Renal cortical epithelial cell (primary cell): ENCODE measurements around the gene N4BP2L2. TPM values are rescaled to one million over a fixed set of nuclear protein-coding genes. Genes with fewer than 3 reads are reported as not detected.

Source experiments
- DNase-seq: peaks from one replicate; pipeline ENCODE4 v3.0.0-alpha.2; 2011; ENCODE audit warnings: low read depth
- total RNA-seq: library from RNA; depleted of rRNA; stranded (reverse); fragments of >200 nt; gene quantifications from 2 replicates; pipeline ENCODE4 v1.2.3, GENCODE V29; 2014

N4BP2L2 gene
- total RNA-seq, 1 donor from 2014 or later = 204 TPM

DNA sequence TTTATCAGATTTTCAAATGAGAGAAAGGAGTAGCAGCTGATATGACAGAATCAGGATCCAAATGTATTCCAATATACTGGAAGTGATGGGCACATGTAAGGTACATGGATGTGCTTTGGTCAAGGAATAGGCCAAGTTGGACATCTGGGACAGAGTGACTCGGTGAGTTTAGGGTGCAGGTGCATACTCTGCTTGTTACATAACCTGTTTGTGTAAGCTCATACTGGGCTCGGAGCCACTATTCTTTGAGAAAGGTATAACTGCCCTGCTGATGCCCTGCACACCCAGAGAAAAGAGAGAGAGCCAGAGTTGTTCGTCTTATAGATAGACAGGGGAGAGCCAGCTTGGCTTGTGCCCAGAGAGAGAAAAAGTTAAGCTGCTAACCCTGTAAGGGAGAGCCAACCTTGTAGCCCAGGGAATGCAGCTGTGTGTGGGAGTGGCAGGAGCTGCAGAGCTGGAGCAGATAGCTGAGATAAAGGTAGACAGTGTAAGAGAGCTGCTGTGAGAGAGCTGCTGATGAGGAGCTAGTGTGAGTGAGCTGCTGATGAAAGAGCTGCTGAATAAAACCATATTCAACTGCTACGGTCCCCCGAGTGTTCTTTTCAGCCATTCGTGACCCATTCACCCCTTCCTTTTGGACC, 70.0 kb downstream of the N4BP2L2 start:
- DNase-seq = no peak

DNA sequence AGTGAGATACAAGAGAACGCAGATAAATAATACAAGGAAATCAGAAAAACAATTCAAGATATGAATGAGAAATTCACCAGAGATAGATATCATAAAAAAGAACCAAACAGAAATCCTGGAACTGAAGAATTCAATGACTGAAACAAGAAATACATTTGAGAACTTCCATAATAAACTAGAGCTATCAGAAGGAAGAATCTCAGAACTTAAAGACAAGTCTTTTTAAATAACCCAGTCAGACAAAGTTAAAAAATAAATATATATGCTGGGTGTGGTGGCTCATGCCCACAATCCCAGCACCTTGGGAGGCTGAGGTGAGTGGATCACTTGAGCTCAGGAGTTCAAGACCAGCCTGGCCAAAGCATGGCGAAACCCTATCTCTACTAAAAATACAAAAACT, 82.0 kb downstream of the N4BP2L2 start:
- no peak for DNase-seq

DNA sequence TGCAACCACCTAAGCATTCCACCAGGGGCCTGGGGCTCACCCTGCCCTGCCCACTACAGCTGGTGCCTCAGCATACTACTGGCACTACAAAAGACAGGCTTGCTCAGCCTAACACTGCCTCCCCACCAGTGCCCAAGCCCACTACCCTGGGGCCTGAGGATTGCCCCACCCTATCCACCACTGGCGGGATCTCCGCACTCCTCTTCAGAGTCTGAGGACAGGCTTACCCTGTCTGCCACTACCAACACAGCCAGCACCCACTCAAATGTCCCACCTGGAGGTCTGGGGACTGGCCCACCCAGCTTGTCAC, 83.0 kb downstream of the N4BP2L2 start:
- DNase-seq = no peak

DNA sequence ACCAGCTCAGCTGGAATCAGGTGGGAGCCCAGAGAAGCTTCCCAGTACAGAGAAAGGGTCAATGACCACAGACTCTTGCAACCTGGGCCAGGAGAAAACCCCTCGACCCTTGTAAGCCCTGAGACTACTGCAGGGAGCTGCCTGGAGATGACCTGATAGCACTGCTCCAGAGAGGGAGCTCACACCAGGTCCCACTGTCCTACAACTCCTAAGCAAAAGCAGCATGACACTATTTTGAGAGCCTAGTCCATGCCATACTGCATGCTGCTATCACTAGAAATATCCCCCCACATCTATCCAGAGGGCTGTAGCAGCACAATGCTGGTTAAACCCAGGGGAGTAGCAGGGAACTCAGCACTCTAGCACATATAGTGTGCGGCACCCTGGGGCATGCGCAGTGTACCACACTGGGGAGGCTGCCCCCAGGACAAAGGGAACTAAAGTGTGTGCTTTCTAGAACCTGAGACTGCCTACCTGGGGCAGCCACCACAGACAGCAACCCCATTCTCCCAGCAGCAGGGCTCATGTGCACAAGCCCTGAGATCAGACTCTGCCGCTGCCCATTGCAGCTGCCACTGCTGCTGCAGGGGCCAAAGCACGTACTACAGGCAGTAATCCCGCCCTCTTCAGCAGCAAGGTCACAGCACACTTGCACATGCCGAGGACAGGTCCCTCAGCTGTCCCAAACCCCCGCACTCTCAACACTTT, 83.6 kb downstream of the N4BP2L2 start:
- no peak for DNase-seq

DNA sequence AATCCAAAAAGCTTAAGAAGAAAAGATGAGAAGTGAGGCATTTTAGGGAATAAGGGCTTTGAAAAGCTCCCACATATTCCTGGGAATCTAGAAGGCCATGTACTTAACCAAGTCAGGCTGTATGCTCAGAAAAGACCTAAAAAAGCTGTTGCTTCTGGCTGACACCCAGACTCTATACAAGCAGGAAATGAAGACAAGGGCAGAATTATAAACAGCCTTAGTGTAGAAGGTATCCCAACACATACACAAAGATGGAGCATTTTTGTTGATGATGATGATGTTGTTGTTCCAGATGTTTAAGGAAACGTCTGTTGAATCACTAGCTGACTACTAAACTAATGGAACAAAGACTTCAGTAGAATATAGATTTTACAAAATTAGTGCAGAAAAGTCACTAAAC, 84.6 kb downstream of the N4BP2L2 start:
- no peak for DNase-seq

DNA sequence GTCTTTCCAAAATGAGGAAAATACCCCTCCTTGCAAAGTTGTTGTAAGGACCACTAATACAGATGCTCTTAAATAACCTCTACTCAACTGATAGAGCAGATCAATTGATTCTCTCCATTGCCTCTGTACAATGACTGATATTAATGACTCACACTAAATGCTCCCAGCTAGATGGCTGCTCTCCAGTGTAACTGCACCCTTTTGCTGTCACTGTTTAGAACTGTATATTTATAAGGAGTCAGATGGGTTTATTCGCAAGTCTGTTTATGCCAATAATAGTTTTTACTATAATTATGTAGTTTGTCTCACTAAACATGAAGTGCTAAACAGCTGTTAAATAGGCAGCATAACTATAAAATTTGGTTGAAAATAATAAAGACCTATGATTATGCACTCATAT, 89.6 kb downstream of the N4BP2L2 start:
- DNase-seq = no peak

DNA sequence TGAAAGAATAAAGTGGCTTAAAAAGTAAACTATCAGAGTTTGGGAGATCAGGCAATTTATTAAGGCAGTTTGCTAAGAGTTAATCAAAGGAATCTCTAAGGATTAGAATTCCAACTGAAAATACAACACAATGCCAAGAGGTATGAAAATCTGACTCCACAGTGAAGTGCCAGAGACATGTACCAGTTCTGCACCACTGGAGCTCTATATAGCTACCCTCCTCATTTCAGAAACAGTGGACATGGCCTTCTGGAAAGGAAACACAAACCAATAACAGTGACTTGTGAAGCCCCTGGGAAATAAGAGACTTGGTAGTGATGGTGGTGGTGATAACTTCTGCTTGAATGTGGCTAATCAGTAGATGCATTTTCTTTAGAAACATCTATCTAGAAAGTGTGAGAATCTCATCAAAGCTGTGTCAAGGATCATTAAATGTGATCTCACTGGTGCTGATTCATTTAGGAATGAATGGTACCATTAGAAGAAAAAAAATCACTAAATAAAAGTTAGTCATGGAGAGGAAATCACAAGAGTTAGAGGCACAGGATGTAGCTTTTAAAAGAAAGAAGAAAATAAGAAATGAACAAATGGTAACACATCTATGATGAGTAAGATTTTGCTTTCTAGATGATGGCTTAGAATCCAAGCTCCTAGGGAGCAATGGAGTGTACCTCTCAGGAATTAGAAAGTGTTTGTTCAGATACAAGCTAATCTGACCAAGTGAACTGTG, 90.5 kb downstream of the N4BP2L2 start:
- peak; percentile 93 for DNase-seq

DNA sequence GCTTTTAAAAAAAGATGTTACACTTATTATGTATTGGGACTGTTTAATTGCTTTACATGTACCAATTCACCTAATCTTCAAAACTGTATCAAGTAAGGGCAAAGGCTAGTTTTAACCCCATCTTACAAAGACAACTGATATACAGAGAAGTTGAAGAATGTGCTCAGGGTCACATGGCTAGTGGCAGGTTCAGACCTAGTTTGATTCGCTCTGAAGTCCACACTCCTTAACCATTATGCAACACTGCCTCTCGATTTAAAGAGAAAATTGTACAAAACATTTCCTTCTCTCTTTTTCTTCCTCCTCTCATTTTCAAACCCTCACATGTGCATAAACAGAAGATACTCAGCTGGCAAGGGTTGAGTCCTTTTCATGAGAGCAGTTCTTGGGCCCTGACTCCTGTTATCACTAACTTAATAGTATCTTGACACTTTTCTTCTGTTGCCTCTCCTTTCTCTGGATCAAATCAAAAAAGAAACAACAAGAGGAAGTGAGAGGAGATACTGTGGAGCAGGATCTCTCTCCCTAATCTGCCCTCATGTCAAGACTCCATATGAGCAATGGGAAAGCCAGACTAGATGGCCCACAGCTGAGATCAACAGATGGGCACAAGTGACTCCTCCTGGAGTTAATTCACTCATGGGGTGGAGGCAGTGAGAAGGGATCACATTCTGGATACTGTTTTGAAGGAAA, 91.7 kb downstream of the N4BP2L2 start:
- DNase-seq = no peak

DNA sequence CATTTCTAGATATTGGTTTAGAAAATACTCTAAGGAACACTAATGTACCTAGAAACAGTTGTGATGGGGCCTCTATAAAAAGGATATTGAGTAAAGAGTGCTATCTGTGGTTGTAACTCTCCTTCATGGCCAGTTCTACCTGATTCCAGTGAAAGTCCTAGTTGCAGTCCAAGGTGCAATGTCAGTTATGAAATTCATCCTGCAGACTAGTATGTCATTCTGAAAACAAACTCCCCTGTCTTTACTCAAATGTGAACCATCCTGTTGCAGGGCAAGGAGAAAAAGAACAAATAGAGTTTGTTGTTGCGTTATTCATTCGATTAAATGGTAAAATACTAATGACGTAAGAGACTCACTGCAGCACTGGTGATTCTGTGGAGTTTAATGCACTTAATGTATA, 92.4 kb downstream of the N4BP2L2 start:
- DNase-seq = no peak

DNA sequence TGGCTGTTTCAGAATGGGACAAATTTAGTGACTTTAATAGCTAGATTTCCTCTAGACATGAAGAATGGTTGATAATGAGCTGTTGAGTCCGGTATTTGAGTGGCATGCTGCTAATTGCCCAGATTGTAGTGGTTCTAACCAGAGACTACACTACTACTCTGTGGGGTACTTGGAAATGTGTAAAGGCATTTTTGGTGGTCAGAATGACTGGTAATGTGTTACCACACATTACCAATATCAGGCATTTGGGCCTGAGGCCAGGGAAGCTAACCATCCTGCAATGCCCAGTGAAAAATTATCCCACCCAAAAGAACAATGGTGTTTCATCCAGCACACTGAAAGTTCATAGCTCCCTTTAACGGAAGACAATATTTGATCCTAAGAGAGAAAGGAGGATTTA, 93.1 kb downstream of the N4BP2L2 start:
- DNase-seq = peak; percentile 43

DNA sequence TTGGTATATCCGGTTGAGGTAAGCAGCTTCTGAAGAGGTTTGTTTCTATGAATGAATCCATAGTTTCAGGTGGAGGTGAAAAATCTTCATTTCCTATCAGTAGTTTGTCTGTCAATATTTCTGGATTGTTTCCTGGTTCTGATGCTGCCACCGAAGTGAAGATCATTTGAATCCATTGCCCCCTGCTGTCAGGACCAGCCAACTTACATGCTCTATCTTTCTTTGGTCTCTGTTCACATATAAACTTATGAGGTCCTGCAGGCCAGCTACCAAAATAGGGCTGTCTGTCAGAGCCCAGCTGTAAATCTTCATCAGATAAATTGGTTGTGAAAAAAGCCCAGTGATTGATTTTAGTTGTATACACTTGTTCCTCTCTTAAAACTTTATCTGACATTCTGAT, 95.5 kb downstream of the N4BP2L2 start:
- DNase-seq = peak; percentile 28

DNA sequence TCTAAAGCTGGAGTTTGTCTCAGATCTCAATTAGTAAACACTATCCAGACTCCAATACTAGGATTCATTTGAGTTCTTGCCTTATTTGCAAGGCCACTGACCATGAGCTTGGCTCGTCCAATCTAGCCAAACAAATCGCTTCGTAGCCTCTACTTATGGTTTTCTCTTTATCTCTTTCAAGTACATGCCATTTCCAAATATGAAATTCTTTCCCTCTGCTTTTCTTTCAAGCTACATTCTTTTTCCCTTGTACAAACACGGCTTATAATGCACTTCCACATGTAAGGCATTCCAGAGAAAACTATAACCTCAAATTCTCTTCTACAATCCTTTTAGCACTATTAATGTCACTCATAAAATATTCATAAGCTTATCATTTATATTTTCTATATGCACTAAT, 99.7 kb downstream of the N4BP2L2 start:
- no peak for DNase-seq

DNA sequence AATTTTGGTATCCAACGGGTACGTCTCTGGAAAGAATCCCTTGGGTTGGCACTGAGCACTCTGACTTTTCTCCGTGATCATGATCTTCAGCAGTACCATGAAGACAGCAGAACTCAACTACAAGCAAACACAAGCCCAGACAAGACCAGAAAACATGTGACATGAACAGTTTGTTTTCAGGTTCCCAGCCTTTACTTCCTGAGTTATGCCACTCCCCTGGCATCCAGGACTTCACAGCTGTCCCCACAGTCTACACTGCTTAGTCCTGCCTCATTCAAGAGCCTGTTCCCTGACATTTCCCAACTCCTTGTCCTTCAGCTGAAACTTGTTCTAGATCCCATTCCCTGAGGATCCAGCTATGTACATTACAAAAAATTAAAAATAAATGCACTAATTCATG, 105.7 kb downstream of the N4BP2L2 start:
- DNase-seq = no peak

DNA sequence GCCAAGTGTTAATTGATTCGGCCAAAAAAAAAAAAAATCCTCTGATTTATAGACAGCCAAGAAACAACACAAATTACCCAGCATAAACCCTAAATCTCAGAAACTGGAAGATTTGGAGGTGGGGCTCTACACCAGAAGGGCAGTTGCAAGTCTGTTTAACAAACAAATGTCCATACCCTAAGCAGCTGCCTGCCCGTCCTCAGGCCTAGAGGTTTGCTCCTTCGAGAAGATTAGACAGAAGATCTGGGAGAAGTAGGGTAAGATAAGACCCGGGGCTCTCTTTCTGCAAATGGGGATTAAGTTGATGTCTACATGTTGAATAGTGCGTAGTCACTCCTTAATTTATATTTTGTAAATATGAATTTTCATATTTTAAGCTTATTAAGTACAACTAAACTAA, 107.2 kb downstream of the N4BP2L2 start:
- DNase-seq = no peak

DNA sequence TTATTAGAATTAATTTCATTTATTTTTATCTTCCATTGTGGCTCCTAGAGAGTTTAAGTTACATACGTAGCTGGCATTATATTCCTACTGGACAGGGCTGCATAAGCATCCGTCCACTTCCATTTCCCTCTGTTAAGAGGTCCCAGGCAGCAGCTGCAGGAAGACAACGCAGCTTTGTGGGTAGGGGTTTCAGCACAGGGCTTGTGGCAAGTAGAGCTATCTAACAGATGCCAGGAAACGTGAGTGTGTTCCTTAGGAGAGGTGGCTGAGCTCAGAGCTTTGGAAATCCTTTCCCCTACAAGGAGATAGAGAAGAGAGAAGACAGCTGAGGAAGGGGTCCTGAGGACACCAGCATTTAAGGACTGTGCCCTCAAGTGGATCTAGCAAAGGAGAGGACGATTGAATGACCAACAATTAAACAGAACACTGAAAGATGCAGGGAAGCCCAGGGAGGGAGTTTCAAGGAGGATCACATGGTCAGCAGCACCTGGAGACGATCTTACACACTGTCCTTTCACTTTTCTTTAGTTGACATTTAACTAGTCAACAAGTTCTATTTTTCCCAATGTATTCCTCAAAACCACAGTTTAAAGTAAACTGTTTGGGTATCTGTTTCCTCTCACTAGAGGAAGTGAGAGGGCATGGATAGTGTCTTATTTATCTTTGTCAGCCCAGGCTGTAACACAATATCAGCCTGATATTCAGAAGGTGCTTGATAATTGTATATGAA, 108.4 kb downstream of the N4BP2L2 start:
- no peak for DNase-seq

DNA sequence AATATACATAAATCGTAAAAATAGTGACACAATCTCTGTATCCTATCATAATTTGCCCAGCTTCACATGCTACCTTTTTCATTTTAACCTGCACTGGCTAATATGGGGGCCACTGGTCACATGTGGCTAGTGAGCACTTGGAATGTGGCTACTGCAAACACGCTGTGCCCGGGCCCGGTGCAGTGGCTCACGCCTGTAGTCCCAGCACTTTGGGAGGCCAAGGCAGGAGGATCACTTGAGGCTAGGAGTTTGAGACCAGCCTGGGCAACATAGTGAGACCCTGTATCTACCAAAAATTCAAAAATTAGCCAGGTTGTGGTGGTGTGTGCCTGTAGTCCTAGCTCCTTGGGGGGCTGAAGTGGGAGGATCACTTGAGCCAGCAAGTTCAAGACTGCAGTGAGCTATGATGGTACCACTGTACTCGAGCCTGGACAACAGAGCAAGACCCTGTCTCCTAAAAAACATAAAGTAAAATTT, 109.1 kb downstream of the N4BP2L2 start:
- DNase-seq = no peak

DNA sequence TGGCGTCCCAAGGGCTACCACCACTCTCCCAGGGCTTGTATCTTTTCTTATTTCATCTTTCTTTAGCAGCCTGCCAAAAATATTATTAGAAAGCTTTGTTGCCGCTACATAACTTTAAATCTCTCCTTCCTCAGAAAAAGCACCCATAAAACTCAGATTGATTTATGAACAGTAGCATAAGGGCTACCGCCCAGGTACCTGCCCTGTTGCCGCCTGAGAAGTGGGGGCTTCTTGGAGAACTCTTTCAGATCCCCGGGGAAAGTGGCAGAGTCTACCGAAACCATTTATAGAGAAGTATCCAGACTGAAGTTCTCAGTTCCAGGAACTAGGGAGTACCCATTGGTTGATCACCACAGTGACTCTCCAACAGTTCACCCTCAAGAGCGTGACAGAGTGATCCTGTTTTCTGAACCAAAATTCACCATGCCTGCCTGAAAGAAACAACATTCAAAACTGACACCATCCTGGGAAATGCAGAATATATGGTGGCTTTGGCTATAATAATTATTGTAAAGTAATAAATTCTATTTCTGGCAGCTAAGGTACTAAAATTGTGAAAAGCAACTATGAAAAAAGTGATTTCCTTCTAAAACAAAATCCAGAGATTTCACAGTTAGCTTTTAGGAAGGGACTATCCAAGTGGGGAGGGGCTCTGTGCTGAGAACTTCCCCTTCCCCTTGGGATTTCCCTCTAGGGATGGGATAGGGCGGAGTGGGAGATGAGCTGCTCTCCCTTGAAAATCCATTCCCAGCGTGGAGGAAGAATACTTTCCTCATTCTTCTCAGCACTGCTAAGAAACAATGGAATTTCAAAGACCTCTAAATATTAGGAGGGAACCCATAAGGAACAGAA, 109.8 kb downstream of the N4BP2L2 start:
- no peak for DNase-seq

DNA sequence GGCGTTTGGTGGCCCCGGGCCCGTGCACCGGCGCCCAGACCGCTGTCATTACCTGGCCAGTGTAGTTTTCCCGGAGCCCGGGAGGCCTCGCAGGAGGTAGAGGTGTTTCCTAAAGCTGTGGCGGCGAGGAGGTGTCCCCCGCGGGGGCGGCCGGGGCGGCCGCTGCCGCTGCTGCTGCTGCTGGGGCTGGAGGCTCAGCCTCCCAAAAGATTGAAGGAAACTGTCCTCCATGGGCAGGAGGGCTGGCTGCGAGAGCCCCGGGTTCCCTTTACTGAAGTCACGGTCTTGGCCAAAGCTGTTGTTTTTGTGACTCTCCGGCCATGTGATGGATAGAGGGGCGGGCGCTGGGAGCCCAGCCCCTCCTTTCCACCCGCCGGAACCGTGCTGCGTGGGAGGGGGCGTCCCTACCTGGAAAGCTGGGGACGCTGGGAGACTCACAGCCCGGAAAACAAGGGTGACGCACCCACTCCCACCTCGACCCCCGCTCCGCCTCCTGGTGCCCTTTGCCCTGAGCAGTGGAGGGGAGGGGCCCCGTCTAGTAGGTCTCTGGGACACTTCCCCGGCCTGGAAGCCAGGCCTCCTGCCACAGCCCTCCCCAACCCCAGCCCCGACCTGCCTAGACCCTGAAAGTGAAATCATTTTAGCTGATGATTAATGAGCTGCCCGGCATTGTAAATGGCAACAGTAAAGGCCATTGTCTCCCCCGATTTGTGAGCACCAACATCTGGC, 110.6 kb downstream of the N4BP2L2 start, which contains the start of gene N4BP2L1:
TSS of gene N4BP2L1 (minus strand) at position 279 of the 729 bp plus-strand sequence. CDS start at position 231, 48 bp downstream.
- peak; percentile 54 for DNase-seq

DNA sequence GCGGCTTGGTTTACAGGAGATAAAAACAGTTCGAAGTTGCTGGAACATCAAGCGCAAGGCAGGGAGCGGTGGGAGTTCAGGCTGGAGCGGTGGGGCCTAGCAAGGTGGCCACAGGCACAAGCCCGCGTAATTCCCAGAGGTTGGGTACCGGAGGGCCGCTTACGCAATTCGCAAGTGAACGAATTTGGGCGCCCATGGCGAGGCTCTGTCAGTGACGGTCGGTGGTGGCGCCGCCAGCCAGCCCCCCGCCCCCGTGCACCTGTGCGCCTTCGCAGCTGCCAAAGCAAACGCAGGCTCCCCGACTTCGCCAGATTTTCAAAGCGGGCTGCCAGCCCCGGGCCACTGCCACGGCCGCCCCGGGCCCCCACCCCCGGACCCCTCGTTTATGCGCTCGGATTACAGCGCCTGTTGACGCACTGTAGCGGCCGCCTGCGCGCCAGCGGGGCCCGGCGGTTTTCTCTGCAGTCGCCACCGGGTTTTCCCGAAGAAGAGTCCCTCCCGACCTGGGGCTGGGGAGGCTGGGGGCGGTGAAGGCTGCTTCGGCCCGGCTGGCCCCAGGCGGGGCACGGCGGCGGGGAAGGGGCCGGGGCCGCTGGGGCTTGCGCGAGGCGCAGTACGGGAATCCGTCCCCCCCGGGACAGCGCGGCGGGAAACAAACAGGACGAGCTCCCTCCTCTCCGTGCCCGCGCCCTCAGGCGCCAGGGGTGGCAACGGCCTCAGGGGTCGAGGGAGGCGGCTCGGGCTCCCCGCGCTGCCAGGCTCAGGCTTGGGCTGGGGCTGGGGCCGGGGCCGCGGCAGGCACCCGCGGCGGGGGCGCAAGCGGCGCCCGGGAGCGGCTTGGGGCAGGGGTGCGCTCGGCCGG, 111.4 kb downstream of the N4BP2L2 start:
- no peak for DNase-seq
